ENCODE measurements around the gene DNPH1. TPM values are rescaled to one million over a fixed set of nuclear protein-coding genes. Genes with fewer than 3 reads are reported as not detected.
A peak's percentile ranks its signal among the peaks of the same experiment; 100 is the strongest.

Gene DNPH1
- total RNA-seq, 1 donor from 2014 or later, result 31.5 TPM

- DNase-seq, result no peak
These were observed 22.0 kb downstream of the DNPH1 start for GRCh38 chr6:43207286-43207685.

GRCh38 chr6:43205849-43206248 is 23.4 kb downstream of the DNPH1 start:
- no peak for DNase-seq

- no peak for DNase-seq
These were observed 24.8 kb downstream of the DNPH1 start for GRCh38 chr6:43204271-43205105.

GRCh38 chr6:43203718-43204095 is 25.6 kb downstream of the DNPH1 start:
- DNase-seq, result no peak

- DNase-seq, result no peak
These were observed 26.1 kb downstream of the DNPH1 start for GRCh38 chr6:43203029-43203717.

GRCh38 chr6:43202451-43202850 is 26.8 kb downstream of the DNPH1 start:
- no peak for DNase-seq

GRCh38 chr6:43200541-43200940 is 28.7 kb downstream of the DNPH1 start:
- no peak for DNase-seq

- DNase-seq, result no peak
These were observed 29.4 kb downstream of the DNPH1 start for GRCh38 chr6:43199912-43200311.

- DNase-seq, result no peak
These were observed 32.9 kb downstream of the DNPH1 start for GRCh38 chr6:43196337-43196736.

GRCh38 chr6:43193929-43194328 is 35.4 kb downstream of the DNPH1 start:
- no peak for DNase-seq

- DNase-seq, result no peak
These were observed 36.4 kb downstream of the DNPH1 start for GRCh38 chr6:43192911-43193310.

- no peak for DNase-seq
These were observed 39.4 kb downstream of the DNPH1 start for GRCh38 chr6:43189776-43190304.

- no peak for DNase-seq
These were observed 40.9 kb downstream of the DNPH1 start for GRCh38 chr6:43188426-43188825.

GRCh38 chr6:43187821-43188220 is 41.5 kb downstream of the DNPH1 start:
- DNase-seq, result no peak

GRCh38 chr6:43186706-43187105 is 42.6 kb downstream of the DNPH1 start:
- DNase-seq, result no peak

GRCh38 chr6:43186019-43186418 is 43.3 kb downstream of the DNPH1 start:
- no peak for DNase-seq

GRCh38 chr6:43185391-43185985 is 43.8 kb downstream of the DNPH1 start:
- DNase-seq, result no peak

- no peak for DNase-seq
These were observed 44.9 kb downstream of the DNPH1 start for GRCh38 chr6:43184268-43184985.

- no peak for DNase-seq
These were observed 45.8 kb downstream of the DNPH1 start for GRCh38 chr6:43183441-43183840.

GRCh38 chr6:43181942-43182860 is 47.1 kb downstream of the DNPH1 start, which contains the start of gene CUL9:
Gene CUL9 (plus strand): TSS chr6:43182196. CDS start chr6:43184311, 2,115 bp downstream.
- DNase-seq, result peak; percentile 86

GRCh38 chr6:43181621-43181941 is 47.7 kb downstream of the DNPH1 start:
- DNase-seq, result no peak

GRCh38 chr6:43180985-43181384 is 48.3 kb downstream of the DNPH1 start:
- no peak for DNase-seq
